HUES64 (cell line): ENCODE results near the gene PTH2.

Source experiments
- H3K27ac ChIP-seq: 2 replicates; pipeline ENCODE4 v1.7.0; 2013; ENCODE audit warnings: low read depth, low read length, inconsistent platforms
- H3K27me3 ChIP-seq: 2 replicates; pipeline ENCODE4 v1.6.1; 2013; ENCODE audit warnings: mild to moderate bottlenecking, low read length; ENCODE audit not compliant: insufficient read depth
- H3K36me3 ChIP-seq: 2 replicates; pipeline ENCODE4 v1.6.1; 2013; ENCODE audit warnings: mild to moderate bottlenecking, low read length; ENCODE audit not compliant: insufficient read depth
- H3K4me1 ChIP-seq: 2 replicates; pipeline ENCODE4 v1.6.1; 2013; ENCODE audit warnings: mild to moderate bottlenecking, low read length, moderate library complexity; ENCODE audit not compliant: insufficient read depth
- H3K4me3 ChIP-seq: 2 replicates; pipeline ENCODE4 v1.5.1; 2013; ENCODE audit warnings: mild to moderate bottlenecking, low read length, moderate library complexity
- H3K9ac ChIP-seq: 2 replicates; pipeline ENCODE4 v1.6.1; 2013; ENCODE audit warnings: mild to moderate bottlenecking, low read depth, low read length
- H3K9me3 ChIP-seq: 2 replicates; pipeline ENCODE4 v1.6.1; 2013; ENCODE audit warnings: low read depth, low read length; ENCODE audit not compliant: insufficient read depth
- WGBS: fragments of 150-250, 120-280 bp; methylation state at CpG from one replicate; pipeline ENCODE4 v1.1.7; 2013; ENCODE audit warnings: missing lambda C conversion rate; 5-methylcytosine and 5-hydroxymethylcytosine counted together

The PTH2 gene

DNA sequence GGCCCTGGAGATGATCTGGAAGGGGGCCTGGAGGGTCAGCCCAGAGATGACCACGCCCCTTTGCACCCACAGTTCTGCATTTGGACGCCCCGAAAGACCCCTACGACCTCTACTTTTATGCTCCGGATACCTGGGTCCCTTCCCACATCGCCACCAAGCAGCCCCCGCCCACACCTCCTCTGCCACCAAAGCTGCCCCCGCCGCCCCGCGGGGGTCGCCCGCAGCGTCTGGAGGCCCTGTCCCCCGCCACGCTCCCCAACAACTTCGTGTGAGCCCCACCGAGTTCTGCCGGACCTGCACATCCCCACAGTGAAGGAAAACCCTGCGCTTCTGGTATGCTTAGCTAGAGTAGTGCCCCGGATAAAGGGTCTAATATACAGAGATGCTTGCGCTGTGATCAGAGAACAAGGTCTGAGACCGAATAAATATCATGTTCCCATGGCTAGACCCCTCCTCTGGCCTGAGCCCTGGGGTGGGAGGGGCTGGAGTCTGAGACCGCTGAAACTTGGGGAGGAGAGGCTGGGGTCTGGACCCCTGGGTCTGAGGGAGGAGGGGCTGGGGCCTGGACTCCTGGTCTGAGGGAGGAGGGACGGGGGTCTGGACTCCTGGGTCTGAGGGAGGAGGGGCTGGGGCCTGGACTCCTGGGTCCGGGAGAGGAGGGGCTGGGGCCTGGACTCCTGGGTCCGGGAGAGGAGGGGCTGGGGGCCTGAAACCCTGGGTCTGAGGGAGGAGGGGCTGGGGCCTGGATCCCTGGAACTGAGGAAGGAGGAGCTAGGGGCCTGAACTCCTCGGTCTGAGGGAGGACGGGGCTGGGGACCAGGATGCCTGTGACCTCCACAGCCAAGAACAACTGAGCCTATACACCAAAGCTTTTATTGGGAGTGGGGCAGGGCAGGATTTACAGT lies 5.6 kb upstream of the PTH2 start:
- Histone ChIP-seq H3K9me3 (no peaks in the 10 kb centered on the region), H3K9ac (no peak overlapping the region), H3K4me1 (peaks cover 19% of the 10 kb centered on the region; the same call in 1 of the 2 replicates), H3K27ac (no peak overlapping the region), H3K4me3 (peak overlapping the region; percentile 52), H3K36me3 (no peaks in the 10 kb centered on the region), H3K27me3 (peaks cover 91% of the 10 kb centered on the region)
- 14% methylated on average over 29 of the region's 29 CpGs for WGBS

DNA sequence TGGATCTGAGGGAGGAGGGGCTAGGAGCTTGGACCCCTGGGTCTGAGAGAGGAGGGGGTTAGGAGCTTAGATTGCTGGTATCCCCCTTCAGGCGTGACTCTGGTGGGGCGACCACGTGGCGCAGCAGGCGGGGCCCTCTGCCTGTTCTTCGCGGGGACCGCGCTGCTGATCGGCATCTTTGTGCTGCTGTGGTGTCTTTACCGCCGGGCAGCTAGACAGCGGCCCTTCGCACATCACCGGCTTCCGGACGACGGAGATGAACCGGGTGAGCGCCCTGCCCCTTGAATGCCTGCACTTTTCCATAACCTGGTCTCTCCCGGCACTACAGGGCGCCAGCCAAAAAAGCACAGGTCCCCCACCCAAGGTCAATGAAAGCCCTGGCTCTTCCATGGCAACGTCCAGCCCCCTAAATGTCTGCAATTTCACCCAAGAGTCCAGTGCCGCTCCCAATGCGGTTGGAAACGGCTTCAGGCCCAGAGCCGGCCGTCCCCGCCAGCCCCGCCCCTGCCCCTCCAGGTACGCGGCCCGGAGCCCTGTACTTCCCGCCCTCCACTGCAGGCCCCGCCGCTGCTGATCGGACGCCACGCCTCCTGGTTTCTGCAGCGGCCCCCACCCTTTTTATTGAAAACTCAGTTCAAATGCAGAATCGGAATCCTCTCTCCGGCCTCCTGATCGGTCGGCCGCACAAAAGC lies 4.8 kb upstream of the PTH2 start:
- peak overlapping the region; percentile 51; the same call in 1 of the 2 replicates for H3K9ac ChIP-seq
- H3K27me3 ChIP-seq = peaks cover 91% of the 10 kb centered on the region
- H3K36me3 ChIP-seq = no peaks in the 10 kb centered on the region
- H3K27ac ChIP-seq = no peak overlapping the region; the same call in 1 of the 2 replicates
- peaks cover 18% of the 10 kb centered on the region; the same call in 1 of the 2 replicates for H3K4me1 ChIP-seq
- H3K4me3 ChIP-seq = peak overlapping the region; percentile 52
- H3K9me3 ChIP-seq = no peaks in the 10 kb centered on the region
- 1% methylated on average over 45 of the region's 45 CpGs for WGBS

DNA sequence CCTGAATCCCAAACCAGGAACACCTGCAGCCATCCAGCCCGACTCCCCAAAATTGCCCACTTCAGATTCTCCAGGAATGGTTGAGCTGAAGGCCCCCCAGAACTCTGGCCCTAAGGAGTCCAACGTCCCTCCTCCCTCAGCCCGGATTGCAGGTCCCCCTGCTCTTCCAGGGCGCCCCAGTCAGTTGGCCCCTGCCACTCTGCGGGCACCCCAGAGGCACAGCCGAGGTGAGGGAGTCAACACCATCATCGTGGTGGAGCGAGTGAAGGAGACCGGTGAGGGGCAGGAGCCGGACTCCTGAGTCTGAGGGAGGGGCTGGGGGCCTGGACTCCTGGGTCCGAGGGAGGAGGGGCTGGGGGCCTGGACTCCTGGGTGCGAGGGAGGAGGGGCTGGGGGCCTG lies 4.1 kb upstream of the PTH2 start:
- Histone ChIP-seq H3K9me3 (no peaks in the 10 kb centered on the region), H3K4me1 (peaks cover 18% of the 10 kb centered on the region; the same call in 1 of the 2 replicates), H3K9ac (no peak overlapping the region), H3K4me3 (no peak overlapping the region), H3K27ac (no peak overlapping the region), H3K36me3 (no peaks in the 10 kb centered on the region), H3K27me3 (peaks cover 91% of the 10 kb centered on the region)
- WGBS = 65% methylated on average over 12 of the region's 12 CpGs

DNA sequence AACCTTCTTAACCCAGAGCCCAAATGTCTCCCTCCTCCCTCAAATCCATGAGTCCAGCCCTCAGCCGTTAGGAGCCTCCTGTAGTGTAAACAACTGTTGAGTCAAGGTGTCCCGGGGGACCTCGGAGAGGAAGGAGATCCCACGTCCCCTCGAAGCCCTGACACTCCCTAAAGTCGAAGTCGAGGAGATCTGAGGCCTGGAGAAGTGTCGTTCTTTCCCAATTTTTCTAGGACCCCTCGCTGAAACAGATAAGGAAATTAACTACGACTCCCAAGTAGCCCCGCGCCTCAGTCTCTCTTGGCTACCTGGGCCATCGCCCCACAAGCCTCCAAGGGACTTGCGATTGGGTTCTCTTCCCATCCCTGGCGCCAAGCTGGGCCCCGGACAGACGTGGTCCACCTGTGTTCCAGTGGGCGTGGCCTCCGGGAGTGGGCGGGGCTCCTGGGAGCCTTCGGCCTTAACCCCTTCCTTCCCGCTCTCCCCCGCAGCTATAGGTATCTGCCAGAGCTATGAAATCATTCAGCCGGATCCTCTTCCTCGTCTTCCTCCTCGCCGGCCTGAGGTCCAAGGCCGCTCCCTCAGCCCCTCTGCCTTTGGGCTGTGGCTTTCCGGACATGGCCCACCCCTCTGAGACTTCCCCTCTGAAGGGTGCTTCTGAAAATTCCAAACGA lies 2.8 kb upstream of the PTH2 start:
- Histone ChIP-seq H3K27ac (no peak overlapping the region), H3K9me3 (no peaks in the 10 kb centered on the region), H3K4me1 (peaks cover 18% of the 10 kb centered on the region; the same call in 1 of the 2 replicates), H3K9ac (no peak overlapping the region), H3K4me3 (peak overlapping the region; percentile 39), H3K27me3 (peaks cover 91% of the 10 kb centered on the region), H3K36me3 (no peaks in the 10 kb centered on the region)
- WGBS = 3% methylated on average over 30 of the region's 30 CpGs

DNA sequence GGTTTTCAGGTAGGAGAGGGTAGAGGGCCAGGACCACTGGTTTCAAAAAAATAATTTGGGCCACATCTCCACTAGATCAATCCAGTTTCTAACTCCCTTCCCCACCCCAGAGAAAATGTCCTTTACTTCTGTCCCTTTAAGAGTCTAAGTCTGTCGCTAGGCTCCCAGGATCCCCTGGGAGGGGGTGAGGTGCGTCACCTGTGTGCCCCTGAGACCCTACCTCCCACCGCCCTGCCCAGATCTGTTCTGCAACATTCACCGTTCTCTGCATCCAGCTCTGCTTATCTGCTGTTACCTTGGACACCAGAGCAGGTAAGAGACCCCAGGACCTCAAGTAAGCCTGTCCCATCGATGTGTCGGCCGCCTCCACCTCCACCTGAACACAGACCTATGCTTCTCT lies 1.9 kb upstream of the PTH2 start, which contains the start of gene GFY:
GFY (plus strand) TSS at position 211 of the 400 bp plus-strand sequence. CDS start 1,043 bp downstream, outside the sequence.
- Histone ChIP-seq H3K27me3 (peaks cover 88% of the 10 kb centered on the region), H3K4me1 (peaks cover 24% of the 10 kb centered on the region; the same call in 1 of the 2 replicates), H3K4me3 (peak within 1 kb of the TSS; percentile 39), H3K36me3 (no peaks in the 10 kb centered on the region), H3K9ac (no peak within 1 kb of the TSS), H3K27ac (no peak within 1 kb of the TSS), H3K9me3 (no peaks in the 10 kb centered on the region)
- 34% methylated on average over 7 of the region's 7 CpGs for WGBS

DNA sequence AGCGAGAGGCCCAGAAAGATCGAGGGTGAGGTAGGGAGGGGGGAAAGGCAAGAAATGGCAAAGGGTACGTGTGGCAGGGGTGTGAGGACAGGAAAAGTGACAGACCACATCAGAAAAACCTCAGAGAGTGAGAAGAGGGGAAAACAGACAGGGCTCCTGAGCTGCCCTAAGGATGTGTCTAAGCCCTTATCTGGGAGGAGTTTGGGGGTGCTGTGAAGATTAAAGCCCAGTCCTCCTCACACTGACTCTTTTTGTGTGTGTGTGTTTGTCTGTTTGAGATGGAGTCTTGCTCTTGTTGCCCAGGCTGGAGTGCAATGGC lies 703 bp upstream of the PTH2 start:
- H3K9me3 ChIP-seq = no peaks in the 10 kb centered on the region
- no peak overlapping the region for H3K27ac ChIP-seq
- peak overlapping the region; percentile 24; the same call in 1 of the 2 replicates for H3K4me3 ChIP-seq
- H3K36me3 ChIP-seq = no peaks in the 10 kb centered on the region
- peaks cover 77% of the 10 kb centered on the region for H3K27me3 ChIP-seq
- H3K4me1 ChIP-seq = peaks cover 24% of the 10 kb centered on the region; the same call in 1 of the 2 replicates
- H3K9ac ChIP-seq = no peak overlapping the region
- 7% methylated on average over 3 of the region's 3 CpGs for WGBS

DNA sequence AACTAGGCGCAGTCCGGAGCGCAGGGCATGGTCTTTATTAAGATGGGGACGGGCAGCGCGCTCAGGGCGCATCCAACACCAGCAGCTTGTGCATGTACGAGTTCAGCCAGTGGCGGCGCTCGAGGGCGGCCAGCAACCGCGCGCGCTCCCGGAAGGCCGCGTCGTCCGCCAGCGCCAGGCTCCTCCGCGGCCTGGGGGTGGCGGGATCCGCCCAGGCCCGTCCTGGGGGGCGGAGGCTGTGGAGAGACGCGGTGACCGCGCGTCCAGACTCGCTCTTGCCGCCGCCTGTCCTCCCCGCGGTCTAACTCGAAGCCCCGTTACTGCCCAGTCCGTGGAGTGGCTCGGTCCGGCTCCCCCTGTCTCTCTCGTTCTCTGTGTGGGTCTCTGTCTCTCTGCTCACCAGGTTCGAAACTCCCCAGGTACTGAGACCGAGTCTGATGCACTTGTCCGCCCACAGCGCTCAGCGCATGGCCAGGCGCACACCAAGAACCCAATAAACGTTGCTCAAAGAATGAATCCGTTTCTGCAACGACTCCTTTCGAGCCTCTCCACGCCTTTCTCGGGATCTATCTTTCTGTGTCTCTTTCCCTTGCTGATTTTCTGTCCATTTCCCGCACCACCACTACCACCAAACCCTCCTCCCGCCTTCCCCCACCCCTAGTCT lies 702 bp downstream of the PTH2 start:
- Histone ChIP-seq H3K4me1 (peaks cover 24% of the 10 kb centered on the region; the same call in 1 of the 2 replicates), H3K4me3 (peak overlapping the region; percentile 47), H3K9ac (no peak overlapping the region), H3K27me3 (peaks cover 65% of the 10 kb centered on the region), H3K27ac (no peak overlapping the region), H3K9me3 (no peaks in the 10 kb centered on the region), H3K36me3 (no peaks in the 10 kb centered on the region)
- WGBS = 3% methylated on average over 58 of the region's 58 CpGs

DNA sequence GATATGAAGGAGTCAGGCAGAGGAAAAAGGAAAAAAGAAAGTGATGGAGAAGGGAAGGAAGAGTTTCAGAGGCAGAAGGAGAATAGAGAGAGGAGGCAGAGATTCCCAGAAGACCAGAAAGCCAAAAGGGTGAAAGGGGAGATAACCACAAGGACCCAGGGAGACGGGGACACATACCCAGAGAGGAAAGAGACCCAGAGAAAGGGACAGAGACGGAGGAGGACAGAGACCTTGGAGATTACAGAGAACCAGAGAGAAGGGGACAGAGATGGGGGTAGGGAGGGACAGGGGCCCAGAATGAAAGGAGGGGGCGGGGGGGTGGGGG lies 1.4 kb downstream of the PTH2 start:
- peaks cover 59% of the 10 kb centered on the region for H3K27me3 ChIP-seq
- H3K9ac ChIP-seq = no peak overlapping the region
- H3K36me3 ChIP-seq = no peaks in the 10 kb centered on the region
- no peaks in the 10 kb centered on the region for H3K9me3 ChIP-seq
- peaks cover 20% of the 10 kb centered on the region; the same call in 1 of the 2 replicates for H3K4me1 ChIP-seq
- H3K27ac ChIP-seq = no peak overlapping the region
- no peak overlapping the region for H3K4me3 ChIP-seq
- 27% methylated on average over 3 of the region's 3 CpGs for WGBS

DNA sequence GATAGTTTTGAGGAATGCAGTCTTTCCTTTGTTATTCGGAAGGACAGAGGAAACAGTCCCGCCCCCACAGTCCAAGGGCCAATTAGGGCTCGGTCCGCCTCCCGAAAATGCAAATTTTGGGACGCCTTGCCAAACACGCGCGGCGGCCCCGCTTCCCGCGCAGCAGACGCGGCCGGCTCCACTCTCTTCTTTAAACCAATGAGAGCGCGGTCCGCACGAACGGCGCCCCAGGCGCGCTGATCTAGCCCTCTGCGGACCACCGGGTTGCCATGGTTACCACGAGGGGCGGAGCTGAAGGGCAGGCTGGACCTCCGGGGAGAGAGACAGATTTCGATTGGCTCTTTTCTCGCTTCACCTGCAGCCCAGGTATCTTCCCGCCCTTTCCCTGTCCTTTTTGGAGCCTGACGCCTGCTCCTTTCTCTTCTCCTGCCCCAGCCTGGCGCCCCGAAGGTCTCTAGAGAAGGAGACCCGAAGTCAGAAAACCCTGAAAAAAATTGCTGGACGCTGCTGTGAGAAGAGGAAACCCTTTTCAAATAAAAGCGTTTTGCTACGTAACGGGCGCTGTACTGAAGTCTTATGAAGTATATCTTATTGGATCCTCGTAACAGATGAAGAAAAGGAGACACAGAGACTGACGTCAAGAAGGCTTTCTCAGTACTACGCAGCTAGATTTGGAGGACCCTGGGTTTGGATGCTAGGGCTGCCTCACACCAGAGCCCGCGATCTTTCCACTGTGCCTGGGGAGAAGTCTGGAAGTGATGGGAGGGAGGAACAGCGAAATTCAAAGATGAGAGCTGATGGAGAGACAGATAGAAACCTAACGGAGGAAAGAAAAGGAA lies 2.0 kb downstream of the PTH2 start:
- Histone ChIP-seq H3K4me3 (peak overlapping the region; percentile 20), H3K36me3 (no peaks in the 10 kb centered on the region), H3K4me1 (peaks cover 15% of the 10 kb centered on the region; the same call in 1 of the 2 replicates), H3K9ac (no peak overlapping the region), H3K27me3 (peaks cover 53% of the 10 kb centered on the region), H3K9me3 (no peaks in the 10 kb centered on the region), H3K27ac (no peak overlapping the region; the same call in 1 of the 2 replicates)
- WGBS = 11% methylated on average over 48 of the region's 48 CpGs

DNA sequence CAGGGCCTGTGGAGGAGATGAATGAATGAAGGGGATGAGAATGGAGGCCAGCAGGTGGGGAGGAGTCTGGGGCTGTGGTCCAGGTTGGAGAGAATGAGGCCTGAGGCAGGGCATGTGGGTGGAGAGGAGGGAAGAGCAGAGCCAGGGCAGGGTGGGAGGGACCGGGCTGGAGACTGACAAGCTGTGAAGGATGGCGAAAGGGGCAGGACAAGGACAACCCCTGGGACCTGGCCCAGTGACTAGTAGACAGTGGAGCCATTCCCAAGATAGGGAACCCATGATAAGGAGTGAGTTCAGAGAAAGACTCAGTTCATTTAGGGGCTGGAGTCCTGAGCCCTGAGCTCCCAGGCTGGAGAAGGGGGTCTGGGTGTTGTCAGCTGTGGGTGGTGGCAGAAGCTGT lies 3.0 kb downstream of the PTH2 start:
- no peak overlapping the region for H3K9ac ChIP-seq
- H3K9me3 ChIP-seq = no peaks in the 10 kb centered on the region
- no peak overlapping the region for H3K27ac ChIP-seq
- 67% methylated on average over 2 of the region's 2 CpGs for WGBS
- no peak overlapping the region for H3K4me3 ChIP-seq
- H3K27me3 ChIP-seq = peaks cover 43% of the 10 kb centered on the region
- no peaks in the 10 kb centered on the region for H3K36me3 ChIP-seq
- H3K4me1 ChIP-seq = peaks cover 13% of the 10 kb centered on the region; the same call in 1 of the 2 replicates
